ENCODE data around the gene MEN1. TPM values are rescaled to one million over a fixed set of nuclear protein-coding genes. Genes with fewer than 3 reads are reported as not detected.
A peak's percentile ranks its signal among the peaks of the same experiment; 100 is the strongest.

The MEN1 gene
- total RNA-seq, 2 donors from 2014 or later: 25.8 to 27.0 TPM

- ATAC-seq: no peak
- no peaks in the 10 kb centered on the region for H3K9me3 ChIP-seq (ENCODE audit: control insufficient read depth, low read length, poor library complexity, severe bottlenecking)
- H3K27ac Mint-ChIP-seq: no peak overlapping the region
Measured at GRCh38 chr11:64800303-64801157, 9.8 kb downstream of the MEN1 start.

DNA sequence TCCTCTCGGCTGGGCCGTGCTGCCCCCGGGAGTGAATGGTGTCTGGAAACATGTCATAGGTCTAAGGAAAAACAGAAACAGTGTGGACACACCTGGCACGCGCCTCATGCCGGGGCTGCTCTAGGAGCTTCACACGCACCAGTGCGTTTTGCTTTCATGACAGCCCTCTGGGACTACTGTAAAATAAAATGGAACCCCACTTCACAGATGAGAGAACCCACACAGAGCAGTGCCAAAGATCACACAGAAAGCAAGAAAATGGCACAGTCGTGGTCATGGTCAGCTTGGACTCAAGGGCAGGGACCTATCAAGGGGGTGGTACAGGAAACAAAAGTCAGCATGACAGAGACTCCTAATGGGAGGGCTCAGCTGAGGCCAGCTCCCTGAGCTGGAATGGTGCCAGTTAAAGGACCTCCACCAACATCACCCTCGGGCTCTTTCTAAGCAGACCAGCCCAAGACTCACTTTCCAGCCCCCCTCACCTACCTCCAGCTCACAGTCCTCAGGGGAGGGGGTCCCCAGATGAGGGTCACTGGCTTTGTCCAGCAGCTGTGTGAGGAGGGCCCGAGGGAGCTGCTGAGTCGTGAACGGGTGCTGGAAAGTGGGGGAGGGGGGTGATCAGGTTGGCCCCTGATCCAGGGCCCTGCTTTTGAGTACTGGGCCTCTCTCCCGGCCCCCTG lies 10.6 kb downstream of the MEN1 start:
- no peak overlapping the region for H3K4me3 Mint-ChIP-seq
- H3K36me3 Mint-ChIP-seq (ENCODE audit: low read depth): peaks cover 4% of the 10 kb centered on the region
- H3K9me3 ChIP-seq (ENCODE audit: control insufficient read depth, low read length, poor library complexity, severe bottlenecking): no peaks in the 10 kb centered on the region
- H3K4me1 Mint-ChIP-seq: peaks cover 22% of the 10 kb centered on the region
- H3K27ac Mint-ChIP-seq: peak overlapping the region; percentile 4
- no peaks in the 10 kb centered on the region for H3K27me3 Mint-ChIP-seq
- ATAC-seq (no peak), DNase-seq (no peak)

More at GRCh38 chr11:64800303-64801157, 9.8 kb downstream of the MEN1 start:
- Mint-ChIP-seq H3K4me3 (peak overlapping the region; percentile 69), H3K4me1 (peaks cover 20% of the 10 kb centered on the region), H3K36me3 (ENCODE audit: low read depth) (peaks cover 4% of the 10 kb centered on the region), H3K27me3 (no peaks in the 10 kb centered on the region)
- DNase-seq: no peak

GRCh38 chr11:64799256-64799622 lies 11.1 kb downstream of the MEN1 start:
- Mint-ChIP-seq H3K27ac (peak overlapping the region; percentile 4), H3K27me3 (no peaks in the 10 kb centered on the region), H3K36me3 (ENCODE audit: low read depth) (peaks cover 6% of the 10 kb centered on the region), H3K4me3 (no peak overlapping the region), H3K4me1 (peaks cover 26% of the 10 kb centered on the region)
- H3K9me3 ChIP-seq (ENCODE audit: control insufficient read depth, low read length, poor library complexity, severe bottlenecking): no peaks in the 10 kb centered on the region
- ATAC-seq (no peak), DNase-seq (no peak)

- DNase-seq (no peak), ATAC-seq (no peak)
- Mint-ChIP-seq H3K4me1 (peaks cover 22% of the 10 kb centered on the region), H3K4me3 (no peak overlapping the region), H3K36me3 (ENCODE audit: low read depth) (peaks cover 6% of the 10 kb centered on the region), H3K27me3 (no peaks in the 10 kb centered on the region), H3K27ac (no peak overlapping the region)
- no peaks in the 10 kb centered on the region for H3K9me3 ChIP-seq (ENCODE audit: control insufficient read depth, low read length, poor library complexity, severe bottlenecking)
Measured at GRCh38 chr11:64796757-64797541, 13.4 kb downstream of the MEN1 start.

- DNase-seq: no peak
Measured at GRCh38 chr11:64796047-64796756, 14.1 kb downstream of the MEN1 start.

GRCh38 chr11:64794526-64794925 lies 15.8 kb downstream of the MEN1 start:
- Mint-ChIP-seq H3K36me3 (ENCODE audit: low read depth) (peaks cover 6% of the 10 kb centered on the region), H3K4me3 (peak overlapping the region; percentile 76)
- DNase-seq: no peak

More at GRCh38 chr11:64796047-64796756, 14.1 kb downstream of the MEN1 start:
- H3K9me3 ChIP-seq (ENCODE audit: control insufficient read depth, low read length, poor library complexity, severe bottlenecking): no peaks in the 10 kb centered on the region
- Mint-ChIP-seq H3K36me3 (ENCODE audit: low read depth) (peaks cover 6% of the 10 kb centered on the region), H3K4me1 (peaks cover 19% of the 10 kb centered on the region), H3K4me3 (no peak overlapping the region), H3K27me3 (no peaks in the 10 kb centered on the region), H3K27ac (no peak overlapping the region)
- ATAC-seq: no peak

GRCh38 chr11:64793271-64794160 lies 16.8 kb downstream of the MEN1 start:
- Mint-ChIP-seq H3K27ac (peak overlapping the region; percentile 75), H3K4me1 (peaks cover 13% of the 10 kb centered on the region), H3K36me3 (ENCODE audit: low read depth) (peaks cover 3% of the 10 kb centered on the region), H3K4me3 (no peak overlapping the region), H3K27me3 (no peaks in the 10 kb centered on the region)
- no peaks in the 10 kb centered on the region for H3K9me3 ChIP-seq (ENCODE audit: control insufficient read depth, low read length, poor library complexity, severe bottlenecking)
- no peak for ATAC-seq
- no peak for DNase-seq

More at GRCh38 chr11:64794526-64794925, 15.8 kb downstream of the MEN1 start:
- H3K9me3 ChIP-seq (ENCODE audit: control insufficient read depth, low read length, poor library complexity, severe bottlenecking): no peaks in the 10 kb centered on the region
- peaks cover 17% of the 10 kb centered on the region for H3K4me1 Mint-ChIP-seq
- no peak for ATAC-seq
- no peaks in the 10 kb centered on the region for H3K27me3 Mint-ChIP-seq
- H3K27ac Mint-ChIP-seq: peak overlapping the region; percentile 75

GRCh38 chr11:64792482-64792881 lies 17.9 kb downstream of the MEN1 start:
- H3K9me3 ChIP-seq (ENCODE audit: control insufficient read depth, low read length, poor library complexity, severe bottlenecking): no peaks in the 10 kb centered on the region
- Mint-ChIP-seq H3K36me3 (ENCODE audit: low read depth) (peaks cover 3% of the 10 kb centered on the region), H3K27ac (peak overlapping the region; percentile 41), H3K4me1 (peaks cover 16% of the 10 kb centered on the region), H3K27me3 (no peaks in the 10 kb centered on the region), H3K4me3 (no peak overlapping the region)
- ATAC-seq (no peak), DNase-seq (no peak)

- Mint-ChIP-seq H3K27ac (no peak overlapping the region), H3K36me3 (ENCODE audit: low read depth) (peaks cover 3% of the 10 kb centered on the region)
- ATAC-seq: no peak
Measured at GRCh38 chr11:64791781-64792291, 18.5 kb downstream of the MEN1 start.

GRCh38 chr11:64790205-64791095 lies 19.9 kb downstream of the MEN1 start:
- ATAC-seq (no peak), DNase-seq (no peak)
- H3K4me1 Mint-ChIP-seq: peaks cover 15% of the 10 kb centered on the region
- no peaks in the 10 kb centered on the region for H3K27me3 Mint-ChIP-seq
- peaks cover 3% of the 10 kb centered on the region for H3K36me3 Mint-ChIP-seq (ENCODE audit: low read depth)
- no peak overlapping the region for H3K27ac Mint-ChIP-seq
- H3K4me3 Mint-ChIP-seq: no peak overlapping the region
- H3K9me3 ChIP-seq (ENCODE audit: control insufficient read depth, low read length, poor library complexity, severe bottlenecking): no peaks in the 10 kb centered on the region

More at GRCh38 chr11:64791781-64792291, 18.5 kb downstream of the MEN1 start:
- peaks cover 16% of the 10 kb centered on the region for H3K4me1 Mint-ChIP-seq
- H3K4me3 Mint-ChIP-seq: no peak overlapping the region
- no peak for DNase-seq
- H3K9me3 ChIP-seq (ENCODE audit: control insufficient read depth, low read length, poor library complexity, severe bottlenecking): no peaks in the 10 kb centered on the region
- H3K27me3 Mint-ChIP-seq: no peaks in the 10 kb centered on the region

All from T-helper 17 cell (primary cell).